Measurements from ENCODE around the gene TMEM43. TPM values are rescaled to one million over a fixed set of nuclear protein-coding genes. Genes with fewer than 3 reads are reported as not detected.
A peak's percentile ranks its signal among the peaks of the same experiment; 100 is the strongest.
"Not testable (repeated sequence)": the region's sequence is repeated elsewhere in the genome, so short reads cannot be mapped to it uniquely, and the experiment has no call there.

The TMEM43 gene
- total and polyA plus RNA-seq, 2 donors, result 84.1 to 106 TPM

DNA sequence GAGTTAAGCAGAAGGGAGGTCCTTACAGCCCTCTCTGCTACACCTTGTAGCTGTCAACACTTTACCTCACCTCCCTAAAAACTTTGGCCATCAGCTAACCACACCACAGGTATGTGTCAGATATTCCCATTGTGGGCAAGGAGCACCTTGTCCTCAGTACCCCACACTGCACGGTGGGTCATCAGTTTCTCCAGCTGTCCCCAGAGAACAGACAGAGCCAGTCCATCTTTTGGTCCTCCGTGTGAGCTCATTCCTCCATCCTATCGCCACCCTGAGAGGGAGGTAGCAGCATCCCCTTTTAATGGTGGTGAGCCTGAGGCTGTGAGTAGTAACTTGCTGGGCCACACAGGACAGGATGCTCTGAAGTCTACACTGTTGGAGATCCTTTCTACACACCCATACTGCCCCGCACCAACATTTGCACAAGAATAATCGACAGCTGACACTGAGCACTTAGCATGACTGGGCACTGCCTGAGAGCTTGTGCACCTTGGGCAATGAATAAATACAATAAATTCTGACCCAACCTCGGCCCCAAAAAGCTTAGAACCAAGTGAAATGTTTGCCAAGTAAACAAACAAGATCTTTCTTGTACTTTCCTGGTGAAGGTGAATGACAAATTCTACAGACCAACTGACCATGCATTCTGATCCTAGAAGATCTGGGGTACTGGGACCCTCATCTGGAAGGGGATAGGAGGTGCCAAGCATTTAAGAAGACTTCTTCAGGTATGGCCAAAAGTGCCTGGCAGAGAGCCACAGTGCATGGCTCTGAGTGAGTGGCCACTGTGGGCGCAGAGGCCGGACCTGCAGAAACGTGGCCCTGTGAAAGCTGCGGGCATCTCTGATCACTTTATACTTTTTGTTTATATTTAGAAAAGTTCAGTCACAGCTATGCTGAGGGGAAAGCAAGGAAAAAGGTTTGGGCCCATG lies 7.1 kb upstream of the TMEM43 start:
- no peaks in the 10 kb centered on the region for H3K36me3 ChIP-seq (ENCODE audit: insufficient read depth)
- 87% methylated on average over 10 of the region's 10 CpGs for WGBS
- H3K27ac ChIP-seq (ENCODE audit: low read depth), result no peak overlapping the region
- no peak for DNase-seq (ENCODE audit: extremely low spot score)
- H3K4me1 ChIP-seq (ENCODE audit: insufficient read depth), result no peaks in the 10 kb centered on the region
- no peak overlapping the region for H3K4me3 ChIP-seq (ENCODE audit: low read depth, low read length)

DNA sequence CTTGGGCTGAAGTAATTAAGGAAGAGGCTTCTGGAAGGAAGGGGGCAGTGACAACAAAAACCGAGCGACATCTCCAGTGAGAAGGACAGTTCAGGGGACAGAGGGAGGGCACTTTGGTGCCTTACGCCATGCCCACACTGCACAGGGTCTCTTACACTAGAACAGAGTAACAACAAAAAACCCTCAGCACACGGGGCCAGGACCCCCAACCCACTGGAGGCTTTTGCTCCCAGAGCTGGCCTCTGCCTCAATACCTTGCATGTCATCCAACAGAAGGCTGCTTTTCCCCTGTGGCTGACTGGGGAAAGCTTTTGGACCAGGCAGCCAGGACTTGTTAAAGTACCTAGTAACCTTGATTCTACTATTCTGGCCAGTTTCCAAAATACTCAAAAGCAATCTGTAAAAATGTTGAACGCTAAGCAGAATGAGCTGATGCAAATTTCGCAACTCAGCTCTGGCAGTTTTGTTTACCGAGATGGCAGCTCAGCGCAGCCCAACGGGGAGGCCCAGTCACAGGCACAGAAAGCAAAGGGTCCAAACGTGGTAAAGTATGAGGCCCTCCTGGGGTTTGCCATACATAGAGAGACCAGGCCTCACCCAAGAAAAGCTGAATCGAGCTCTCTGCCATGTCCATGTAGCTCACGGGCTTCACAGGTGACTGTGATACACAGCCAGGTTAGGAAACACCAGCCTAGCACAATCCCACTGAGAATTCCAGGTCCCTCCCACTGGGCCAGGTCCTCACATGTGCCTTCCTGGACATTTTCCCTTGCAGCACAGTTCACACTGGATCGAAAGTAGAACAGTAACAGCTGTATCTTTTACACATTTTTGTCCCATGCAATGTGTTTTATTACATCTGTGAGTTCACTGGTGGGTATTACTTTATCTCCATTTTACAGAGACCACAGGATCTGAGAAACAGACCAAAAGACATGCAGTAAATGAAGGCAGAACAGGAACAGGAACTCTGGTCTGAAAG lies 6.2 kb upstream of the TMEM43 start:
- H3K27ac ChIP-seq (ENCODE audit: low read depth), result no peak overlapping the region
- peaks cover 2% of the 10 kb centered on the region for H3K4me1 ChIP-seq (ENCODE audit: insufficient read depth)
- H3K4me3 ChIP-seq (ENCODE audit: low read depth, low read length), result no peak overlapping the region
- DNase-seq (ENCODE audit: extremely low spot score), result peak; percentile 72
- 59% methylated on average over 13 of the region's 13 CpGs for WGBS
- no peaks in the 10 kb centered on the region for H3K36me3 ChIP-seq (ENCODE audit: insufficient read depth)

DNA sequence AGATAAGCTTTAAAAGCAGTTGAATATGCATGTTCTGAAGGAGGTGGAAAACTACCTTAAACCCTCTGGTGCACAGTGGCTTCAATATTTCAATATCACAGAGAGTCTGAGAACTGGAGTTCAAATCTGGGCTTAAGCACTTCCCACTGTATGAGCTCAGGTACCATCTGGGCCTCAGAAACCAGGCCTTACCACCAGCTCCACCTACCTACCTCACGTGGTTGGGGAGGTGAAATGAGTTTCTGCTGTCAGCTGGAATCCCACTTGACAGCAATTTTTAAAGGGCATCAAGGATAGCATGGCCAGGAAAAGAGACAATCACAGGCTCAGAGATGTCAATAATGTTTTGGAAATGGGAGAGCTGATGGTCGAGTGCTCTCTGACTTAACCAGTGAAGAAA lies 5.2 kb upstream of the TMEM43 start:
- no peak for DNase-seq (ENCODE audit: extremely low spot score)
- 80% methylated on average over 2 of the region's 2 CpGs for WGBS
- H3K27ac ChIP-seq (ENCODE audit: low read depth), result no peak overlapping the region
- peaks cover 2% of the 10 kb centered on the region for H3K4me1 ChIP-seq (ENCODE audit: insufficient read depth)
- H3K4me3 ChIP-seq (ENCODE audit: low read depth, low read length), result no peak overlapping the region
- no peaks in the 10 kb centered on the region for H3K36me3 ChIP-seq (ENCODE audit: insufficient read depth)

DNA sequence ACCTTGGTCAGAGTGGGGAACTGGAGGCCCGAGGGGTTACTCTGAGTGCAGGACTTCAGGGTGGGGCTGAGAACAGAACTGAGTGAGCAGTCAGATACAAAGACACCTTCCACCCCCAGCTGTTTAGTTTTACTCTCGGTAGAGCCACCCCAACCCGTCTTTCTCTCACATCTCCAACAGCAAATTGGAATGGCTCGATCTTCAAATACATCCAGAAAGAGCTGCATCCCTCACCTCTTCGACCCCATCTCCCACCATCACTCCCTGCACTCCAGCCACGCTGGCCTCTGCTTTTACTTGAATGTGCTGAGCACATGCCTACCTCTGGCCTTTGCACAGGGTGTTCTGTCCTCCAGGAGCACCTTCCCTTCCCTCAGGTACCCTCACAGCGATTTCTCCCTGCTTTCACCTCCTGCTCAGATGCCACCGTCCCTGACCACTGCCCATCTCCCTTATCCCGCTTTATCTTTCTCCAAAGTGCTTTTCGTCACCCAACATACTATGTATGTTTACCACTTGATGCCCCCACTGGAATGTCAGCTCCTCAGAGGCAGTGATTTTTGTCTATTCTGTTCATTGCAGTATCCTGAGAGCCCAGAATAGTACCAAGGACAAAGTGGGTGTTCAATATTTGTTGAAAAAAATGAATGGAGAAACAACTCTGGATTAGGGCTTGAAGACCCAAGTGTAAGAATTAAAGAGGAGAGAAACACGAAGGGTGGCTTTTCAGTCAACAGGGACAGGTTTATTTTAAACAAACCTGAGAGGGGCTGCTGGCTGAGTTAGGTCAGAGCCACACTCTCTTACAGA lies 4.5 kb upstream of the TMEM43 start:
- no peaks in the 10 kb centered on the region for H3K36me3 ChIP-seq (ENCODE audit: insufficient read depth)
- no peak for DNase-seq (ENCODE audit: extremely low spot score)
- WGBS, result 96% methylated on average over 11 of the region's 11 CpGs
- no peak overlapping the region for H3K4me3 ChIP-seq (ENCODE audit: low read depth, low read length)
- H3K4me1 ChIP-seq (ENCODE audit: insufficient read depth), result peaks cover 2% of the 10 kb centered on the region
- no peak overlapping the region for H3K27ac ChIP-seq (ENCODE audit: low read depth)

DNA sequence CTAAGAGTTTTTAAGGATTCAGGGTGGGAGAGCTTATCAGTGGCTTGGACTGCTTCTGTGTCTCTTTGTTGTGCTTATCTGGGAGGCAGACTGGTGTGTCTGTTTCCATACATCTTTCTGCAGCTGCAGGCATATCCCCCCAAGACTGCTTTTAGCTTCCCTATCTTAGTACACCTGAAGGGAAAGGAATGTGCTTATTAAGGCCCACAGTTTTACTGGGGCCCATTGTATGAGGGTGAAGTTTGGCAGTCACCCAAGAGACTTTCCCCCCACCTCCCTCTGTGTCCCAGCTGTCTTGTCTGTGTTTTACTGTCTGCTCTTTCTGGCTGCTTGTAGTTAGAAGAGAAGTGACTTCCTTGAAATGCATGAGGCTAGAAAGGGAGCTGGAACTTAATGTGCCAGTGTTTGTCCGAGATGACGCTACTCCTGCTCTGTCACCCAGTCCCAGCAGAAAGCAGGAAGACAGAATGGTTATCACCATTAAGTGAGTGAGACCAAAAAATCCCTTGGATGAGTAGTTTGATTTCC lies 3.9 kb upstream of the TMEM43 start:
- not testable (repeated sequence) for H3K4me1 ChIP-seq (ENCODE audit: insufficient read depth); H3K27ac ChIP-seq (ENCODE audit: low read depth); DNase-seq (ENCODE audit: extremely low spot score); H3K4me3 ChIP-seq (ENCODE audit: low read depth, low read length); H3K36me3 ChIP-seq (ENCODE audit: insufficient read depth)
- WGBS, result 91% methylated on average over 2 of the region's 2 CpGs

DNA sequence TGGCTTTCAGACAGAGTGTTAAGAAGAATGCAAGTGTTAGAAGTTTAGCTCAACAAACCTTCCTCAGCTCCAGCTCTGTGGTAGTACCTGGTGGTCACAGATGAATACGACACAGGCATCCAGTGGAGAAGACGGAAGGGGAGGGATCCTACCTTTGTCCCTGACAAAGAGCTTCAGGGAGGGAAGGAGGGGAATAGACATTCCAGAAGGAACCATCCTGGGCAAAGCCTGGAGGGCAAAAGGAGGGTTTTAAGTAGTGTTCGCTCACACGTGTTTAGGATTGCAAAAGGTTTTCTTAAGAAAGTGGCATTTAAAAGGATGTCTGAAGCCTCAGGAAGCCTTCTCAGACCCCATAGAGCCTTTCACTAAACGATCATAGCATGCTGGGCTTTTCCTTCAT lies 3.0 kb upstream of the TMEM43 start:
- peaks cover 2% of the 10 kb centered on the region for H3K4me1 ChIP-seq (ENCODE audit: insufficient read depth)
- no peak for DNase-seq (ENCODE audit: extremely low spot score)
- no peaks in the 10 kb centered on the region for H3K36me3 ChIP-seq (ENCODE audit: insufficient read depth)
- H3K27ac ChIP-seq (ENCODE audit: low read depth), result no peak overlapping the region
- 86% methylated on average over 5 of the region's 5 CpGs for whole genome bisulfite sequencing
- no peak overlapping the region for H3K4me3 ChIP-seq (ENCODE audit: low read depth, low read length)

DNA sequence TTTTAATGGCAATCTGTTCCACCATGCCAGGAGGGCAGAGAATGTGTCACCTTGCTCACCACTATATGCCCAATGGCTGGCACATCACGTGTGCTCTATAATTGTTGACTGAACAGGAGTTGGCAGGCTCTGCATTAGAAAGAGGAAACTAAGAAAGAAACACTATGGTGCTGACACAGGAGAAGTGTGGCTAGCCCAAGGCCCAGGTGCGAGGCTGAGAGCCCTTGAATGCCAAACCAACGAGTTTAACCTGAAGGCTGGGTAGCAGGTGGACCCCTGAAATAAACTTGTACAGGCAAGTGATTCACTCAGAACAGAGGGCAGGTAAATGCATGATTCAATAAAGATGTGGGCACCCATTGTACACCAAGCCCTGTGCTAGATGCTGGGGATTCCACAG lies 2.6 kb upstream of the TMEM43 start:
- Histone ChIP-seq H3K4me1 (ENCODE audit: insufficient read depth) (peaks cover 2% of the 10 kb centered on the region), H3K4me3 (ENCODE audit: low read depth, low read length) (no peak overlapping the region), H3K36me3 (ENCODE audit: insufficient read depth) (no peaks in the 10 kb centered on the region), H3K27ac (ENCODE audit: low read depth) (no peak overlapping the region)
- WGBS, result 90% methylated on average over 3 of the region's 3 CpGs
- DNase-seq (ENCODE audit: extremely low spot score), result no peak

DNA sequence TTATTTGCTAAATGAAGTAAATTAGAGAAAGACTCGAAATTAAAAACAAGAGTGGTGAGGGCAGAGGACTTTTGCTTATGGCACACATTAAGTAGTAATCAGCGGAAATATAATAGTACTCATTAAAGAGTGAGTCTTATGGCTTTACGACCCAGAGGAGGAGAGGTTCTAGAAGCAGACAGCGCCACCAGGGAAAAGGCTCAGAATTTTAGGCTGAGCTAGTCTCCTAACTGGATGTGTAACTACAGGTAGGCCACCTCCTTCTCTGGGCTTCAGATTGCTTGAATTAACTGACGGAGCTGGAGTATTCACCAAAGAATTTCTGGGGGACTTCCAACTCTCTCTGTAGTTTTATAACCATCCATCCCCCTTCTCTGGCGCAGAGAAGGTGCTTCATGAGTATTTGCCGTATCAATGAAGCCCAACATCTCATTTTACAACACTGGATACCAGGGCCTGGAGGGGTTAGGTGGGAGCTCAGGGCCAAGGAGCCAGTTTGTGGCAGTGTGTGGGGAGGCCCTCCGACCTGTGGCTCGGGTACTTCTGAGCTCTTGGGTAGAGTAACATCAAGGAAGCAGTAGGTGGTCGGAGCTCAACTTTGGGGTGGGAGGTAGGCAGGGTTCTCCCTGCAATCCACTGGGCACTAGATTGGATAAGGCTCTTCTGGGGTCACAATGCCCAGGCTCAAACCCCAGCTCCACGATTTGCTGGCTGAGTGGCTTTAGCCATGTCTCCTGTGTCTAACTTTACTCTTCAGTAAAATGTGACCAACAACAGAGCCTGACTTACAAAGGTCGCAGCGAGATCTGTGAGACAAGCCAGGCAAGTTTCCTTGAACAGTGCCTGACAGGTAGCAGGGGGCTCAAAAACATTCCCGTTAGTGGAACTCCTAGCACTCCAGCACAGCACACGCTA lies 1.3 kb upstream of the TMEM43 start:
- no peak for DNase-seq (ENCODE audit: extremely low spot score)
- 52% methylated on average over 15 of the region's 15 CpGs for WGBS
- H3K27ac ChIP-seq (ENCODE audit: low read depth), result no peak overlapping the region
- no peaks in the 10 kb centered on the region for H3K36me3 ChIP-seq (ENCODE audit: insufficient read depth)
- H3K4me1 ChIP-seq (ENCODE audit: insufficient read depth), result peaks cover 2% of the 10 kb centered on the region
- H3K4me3 ChIP-seq (ENCODE audit: low read depth, low read length), result peak overlapping the region; percentile 67

GRCh38 chr3:14124223-14124614 lies 633 bp upstream of the TMEM43 start:
- WGBS, result under 1% methylated on average over 37 of the region's 37 CpGs
- H3K36me3 ChIP-seq (ENCODE audit: insufficient read depth), result no peaks in the 10 kb centered on the region

DNA sequence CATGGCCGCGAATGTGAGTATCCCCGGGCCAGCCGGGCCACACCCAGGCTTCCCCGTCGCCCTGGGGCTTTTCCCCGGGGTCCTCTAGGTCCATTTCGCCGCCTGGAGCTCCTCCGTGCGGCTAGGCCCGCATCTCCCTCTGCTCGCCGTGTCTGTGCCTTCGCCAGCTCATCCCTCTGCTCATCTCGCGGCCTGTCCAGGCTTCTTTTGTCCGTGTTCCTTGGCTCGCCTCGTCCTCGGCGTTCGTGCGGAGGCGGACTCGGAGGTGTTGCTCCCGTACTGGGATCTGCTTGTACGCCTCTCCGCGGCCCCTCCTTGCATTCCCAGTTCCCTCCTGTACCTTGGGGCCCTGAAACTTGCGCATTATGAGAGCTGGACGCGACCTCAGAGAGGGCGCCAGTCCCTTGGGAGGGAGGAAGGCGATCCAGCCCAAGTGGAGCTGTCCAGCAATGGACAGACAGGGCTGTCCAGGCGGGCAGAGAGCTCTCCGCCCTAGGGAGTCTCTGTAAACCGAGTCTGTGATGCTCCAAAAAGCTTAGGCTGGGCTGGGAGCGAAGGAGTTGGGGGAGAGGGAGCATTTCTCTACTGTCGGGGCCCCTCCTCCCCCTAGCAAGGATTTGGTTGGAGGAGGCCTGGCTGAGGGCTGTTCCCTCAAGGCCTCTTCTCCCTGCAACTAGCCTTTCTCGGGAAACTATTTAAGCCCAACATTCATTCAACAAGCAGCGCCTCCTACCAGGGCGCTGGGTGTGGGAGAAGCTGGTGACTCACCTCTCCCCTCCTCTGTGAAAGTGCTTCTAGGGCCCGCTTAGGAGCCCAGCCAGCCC lies 553 bp downstream of the TMEM43 start:
- H3K27ac ChIP-seq (ENCODE audit: low read depth), result peak overlapping the region; percentile 92
- H3K4me3 ChIP-seq (ENCODE audit: low read depth, low read length), result peak overlapping the region; percentile 74
- DNase-seq (ENCODE audit: extremely low spot score), result peak; percentile 47
- WGBS, result under 1% methylated on average over 44 of the region's 44 CpGs
- peaks cover 2% of the 10 kb centered on the region for H3K4me1 ChIP-seq (ENCODE audit: insufficient read depth)
- peaks cover 2% of the 10 kb centered on the region for H3K36me3 ChIP-seq (ENCODE audit: insufficient read depth)

More at GRCh38 chr3:14124223-14124614, 633 bp upstream of the TMEM43 start:
- Histone ChIP-seq H3K4me1 (ENCODE audit: insufficient read depth) (peaks cover 2% of the 10 kb centered on the region), H3K27ac (ENCODE audit: low read depth) (peak overlapping the region; percentile 19), H3K4me3 (ENCODE audit: low read depth, low read length) (peak overlapping the region; percentile 67)
- DNase-seq (ENCODE audit: extremely low spot score), result no peak

GRCh38 chr3:14126017-14126886 lies 1.4 kb downstream of the TMEM43 start:
- 41% methylated on average over 11 of the region's 11 CpGs for WGBS
- peaks cover 2% of the 10 kb centered on the region for H3K4me1 ChIP-seq (ENCODE audit: insufficient read depth)
- peak overlapping the region; percentile 74 for H3K4me3 ChIP-seq (ENCODE audit: low read depth, low read length)
- DNase-seq (ENCODE audit: extremely low spot score), result no peak
- peaks cover 2% of the 10 kb centered on the region for H3K36me3 ChIP-seq (ENCODE audit: insufficient read depth)
- H3K27ac ChIP-seq (ENCODE audit: low read depth), result peak overlapping the region; percentile 70

Data from urinary bladder (tissue), 4 donors.